ENCODE measurements around the gene TFAM. TPM values are rescaled to one million over a fixed set of nuclear protein-coding genes. Genes with fewer than 3 reads are reported as not detected.
"Not testable (repeated sequence)": the region's sequence is repeated elsewhere in the genome, so short reads cannot be mapped to it uniquely, and the experiment has no call there.

TFAM gene
- total RNA-seq, 4 donors from 2014 or later = 13.5 to 25.3 (median 14.7) TPM

DNA sequence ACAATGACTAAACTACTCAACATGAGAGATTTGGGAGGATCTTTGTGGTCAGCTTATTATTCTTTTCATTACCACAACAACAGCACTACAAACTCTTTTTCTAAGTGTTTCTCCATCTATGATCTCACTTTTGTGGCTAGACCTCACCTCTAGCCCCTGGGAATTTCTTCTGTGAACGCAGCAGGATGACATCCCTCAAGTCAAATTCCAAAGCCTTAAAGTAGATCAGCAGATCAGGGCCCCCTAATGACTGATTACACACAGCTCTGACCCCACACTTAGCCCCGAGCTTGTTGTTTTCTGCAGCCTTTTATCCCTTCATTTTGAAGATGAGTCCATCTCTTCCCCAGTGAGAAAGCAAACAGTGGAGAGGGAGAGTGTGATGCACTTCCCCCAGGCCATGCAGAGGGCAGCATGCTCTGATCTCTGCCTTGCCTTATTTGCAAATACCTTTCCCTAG lies 27.3 kb downstream of the TFAM start:
- WGBS, 2 donors = 44 to 52% methylated on average over 2 of the region's 2 CpGs
- intact Hi-C loops (cut with DNase I; ENCODE audit: low total_unique reads) = no loop called here

DNA sequence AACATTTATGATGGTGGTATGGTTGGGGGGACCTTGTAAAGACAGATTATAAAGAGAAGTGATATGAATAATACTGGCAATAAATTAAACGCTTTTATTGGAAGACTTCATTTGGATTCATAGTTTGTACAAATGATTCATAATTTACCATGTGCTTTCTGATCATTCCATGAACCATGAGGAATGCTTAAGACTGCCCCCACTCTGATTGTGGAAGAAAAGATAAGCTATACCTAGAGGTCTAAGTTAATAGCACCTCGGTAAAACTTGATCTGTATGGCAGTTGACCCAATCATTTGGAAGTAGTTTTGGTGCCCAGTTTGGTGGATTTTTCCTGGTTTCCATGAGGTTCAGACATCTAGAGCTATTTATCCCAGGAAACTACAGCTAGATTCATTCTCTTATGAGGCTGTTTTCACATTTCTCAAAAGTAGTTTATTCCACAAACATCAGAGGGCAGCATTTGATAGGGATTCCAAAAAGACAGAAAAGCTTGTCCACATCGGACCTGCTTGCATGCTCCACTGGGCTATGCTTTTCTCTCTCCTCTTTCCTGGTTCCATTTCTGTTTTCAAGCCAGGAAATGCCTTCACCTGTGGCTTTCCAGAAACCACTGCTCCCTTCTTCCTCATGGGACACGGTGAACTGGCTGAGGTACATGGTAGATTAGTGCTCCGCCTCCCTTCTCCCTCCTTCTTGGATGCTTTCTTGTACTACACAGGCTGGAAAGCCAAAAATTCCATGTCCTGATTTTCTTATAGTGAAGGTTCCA lies 29.2 kb downstream of the TFAM start:
- DNase-seq (ENCODE audit: low spot score in 2 of 2) = no peak

More for the DNA sequence above, 27.3 kb downstream of the TFAM start:
- no peak for DNase-seq (ENCODE audit: low spot score in 2 of 2)
- no peak overlapping the region for H3K4me3 ChIP-seq (ENCODE audit: low read depth, poor library complexity, severe bottlenecking)
- no peak for TF ChIP-seq POLR2A (IDR thresholded peaks at IDR 0.05)
- TF ChIP-seq, protein P1, sequence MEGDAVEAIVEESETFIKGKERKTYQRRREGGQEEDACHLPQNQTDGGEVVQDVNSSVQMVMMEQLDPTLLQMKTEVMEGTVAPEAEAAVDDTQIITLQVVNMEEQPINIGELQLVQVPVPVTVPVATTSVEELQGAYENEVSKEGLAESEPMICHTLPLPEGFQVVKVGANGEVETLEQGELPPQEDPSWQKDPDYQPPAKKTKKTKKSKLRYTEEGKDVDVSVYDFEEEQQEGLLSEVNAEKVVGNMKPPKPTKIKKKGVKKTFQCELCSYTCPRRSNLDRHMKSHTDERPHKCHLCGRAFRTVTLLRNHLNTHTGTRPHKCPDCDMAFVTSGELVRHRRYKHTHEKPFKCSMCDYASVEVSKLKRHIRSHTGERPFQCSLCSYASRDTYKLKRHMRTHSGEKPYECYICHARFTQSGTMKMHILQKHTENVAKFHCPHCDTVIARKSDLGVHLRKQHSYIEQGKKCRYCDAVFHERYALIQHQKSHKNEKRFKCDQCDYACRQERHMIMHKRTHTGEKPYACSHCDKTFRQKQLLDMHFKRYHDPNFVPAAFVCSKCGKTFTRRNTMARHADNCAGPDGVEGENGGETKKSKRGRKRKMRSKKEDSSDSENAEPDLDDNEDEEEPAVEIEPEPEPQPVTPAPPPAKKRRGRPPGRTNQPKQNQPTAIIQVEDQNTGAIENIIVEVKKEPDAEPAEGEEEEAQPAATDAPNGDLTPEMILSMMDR (IDR thresholded peaks at IDR 0.05) = no peak

DNA sequence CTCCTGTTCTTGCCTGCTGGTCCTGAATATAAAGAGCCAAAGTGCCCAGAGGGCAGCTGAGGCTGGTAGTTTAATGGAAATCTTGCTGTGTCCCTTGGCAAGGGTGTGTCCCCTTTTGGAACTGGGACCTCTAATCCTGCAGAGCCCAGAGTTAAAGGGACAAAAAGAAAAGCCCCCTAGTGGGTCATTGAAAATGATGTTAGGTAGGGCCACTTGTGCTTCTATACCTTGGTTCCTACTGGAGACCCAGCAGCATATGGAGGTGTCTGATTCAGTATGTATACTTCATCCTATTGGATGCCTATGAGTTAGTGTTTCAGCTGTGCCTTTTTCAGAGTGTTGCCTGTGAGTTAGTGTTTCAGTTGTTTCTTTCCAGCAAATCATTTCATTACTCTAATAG lies 30.5 kb downstream of the TFAM start:
- no peak for DNase-seq (ENCODE audit: low spot score in 2 of 2)
- no peak overlapping the region for H3K4me3 ChIP-seq (ENCODE audit: low read depth, poor library complexity, severe bottlenecking)
- intact Hi-C loops (cut with DNase I; ENCODE audit: low total_unique reads) = no loop called here
- TF ChIP-seq, protein P1 (IDR thresholded peaks at IDR 0.05) = no peak
- TF ChIP-seq POLR2A (IDR thresholded peaks at IDR 0.05) = no peak

More for the DNA sequence above, 29.2 kb downstream of the TFAM start:
- intact Hi-C loops (cut with DNase I; ENCODE audit: low total_unique reads) = no loop called here
- H3K4me3 ChIP-seq (ENCODE audit: low read depth, poor library complexity, severe bottlenecking) = no peak overlapping the region
- 44 to 50% methylated on average over 5 of the region's 5 CpGs for WGBS, 2 donors
- TF ChIP-seq, protein P1 (IDR thresholded peaks at IDR 0.05) = no peak
- no peak for TF ChIP-seq POLR2A (IDR thresholded peaks at IDR 0.05)

DNA sequence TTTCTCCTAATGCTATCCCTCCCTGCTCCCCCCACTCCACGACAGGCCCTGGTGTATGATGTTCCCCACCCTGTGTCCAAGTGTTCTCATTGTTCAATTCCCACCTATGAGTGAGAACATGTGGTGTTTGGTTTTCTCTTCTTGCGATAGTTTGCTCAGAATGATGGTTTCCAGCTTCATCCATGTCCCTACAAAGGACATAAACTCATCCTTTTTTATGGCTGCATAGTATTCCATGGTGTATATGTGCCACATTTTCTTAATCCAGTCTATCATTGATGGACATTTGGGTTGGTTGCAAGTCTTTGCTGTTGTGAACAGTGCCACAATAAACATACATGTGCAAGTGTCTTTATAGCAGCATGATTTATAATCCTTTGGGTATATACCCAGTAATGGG lies 32.7 kb downstream of the TFAM start:
- WGBS, 2 donors = 92 to 94% methylated on average over 2 of the region's 2 CpGs
- DNase-seq (ENCODE audit: low spot score in 2 of 2); H3K4me3 ChIP-seq (ENCODE audit: low read depth, poor library complexity, severe bottlenecking); intact Hi-C loops (cut with DNase I; ENCODE audit: low total_unique reads): not testable (repeated sequence)

DNA sequence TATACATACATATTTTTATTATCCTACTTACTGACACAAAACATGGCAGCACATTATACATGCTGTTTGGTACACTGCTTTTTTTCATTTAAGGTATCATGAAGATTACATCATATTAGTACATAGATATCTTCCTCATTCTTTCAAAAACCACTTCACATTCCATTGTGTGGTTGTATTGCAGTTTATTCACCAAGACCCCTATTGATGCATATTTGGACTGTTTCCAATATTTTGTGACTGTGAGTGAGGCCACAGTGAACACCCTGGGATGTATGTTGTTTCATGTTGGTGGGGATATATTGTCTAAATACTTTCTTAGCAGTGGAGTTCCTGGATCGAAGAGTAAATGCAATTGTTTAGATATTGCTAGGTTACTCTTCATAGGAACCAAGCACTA lies 39.0 kb downstream of the TFAM start:
- intact Hi-C loops (cut with DNase I; ENCODE audit: low total_unique reads) = no loop called here
- WGBS, 2 donors = 93 to 96% methylated on average over 1 of the region's 1 CpG
- TF ChIP-seq, protein P1 (IDR thresholded peaks at IDR 0.05) = no peak
- TF ChIP-seq POLR2A (IDR thresholded peaks at IDR 0.05) = no peak

DNA sequence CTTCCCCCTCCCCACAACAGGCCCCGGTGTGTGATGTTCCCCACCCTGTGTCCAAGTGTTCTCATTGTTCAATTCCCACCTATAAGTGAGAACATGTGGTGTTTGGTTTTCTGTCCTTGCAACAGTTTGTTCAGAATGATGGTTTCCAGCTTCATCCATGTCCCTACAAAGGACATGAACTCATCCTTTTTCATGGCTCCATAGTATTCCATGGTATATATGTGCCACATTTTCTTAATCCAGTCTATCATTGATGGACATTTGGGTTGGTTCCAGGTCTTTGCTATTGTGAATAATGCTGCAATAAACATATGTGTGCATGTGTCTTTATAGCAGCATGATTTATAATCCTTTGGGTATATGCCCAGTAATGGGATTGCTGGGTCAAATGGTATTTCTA lies 43.2 kb downstream of the TFAM start:
- intact Hi-C loops (cut with DNase I; ENCODE audit: low total_unique reads) = loop anchor here (5.0 kb wide), 1 partner anchor 1311 kb away; no protein-coding TSS in a partner anchor
- DNase-seq (ENCODE audit: low spot score in 2 of 2); H3K4me3 ChIP-seq (ENCODE audit: low read depth, poor library complexity, severe bottlenecking): not testable (repeated sequence)
- WGBS, 2 donors = 90 to 100% methylated on average over 1 of the region's 1 CpG

More for the DNA sequence above, 39.0 kb downstream of the TFAM start:
- no peak for DNase-seq (ENCODE audit: low spot score in 2 of 2)
- H3K4me3 ChIP-seq (ENCODE audit: low read depth, poor library complexity, severe bottlenecking) = no peak overlapping the region

DNA sequence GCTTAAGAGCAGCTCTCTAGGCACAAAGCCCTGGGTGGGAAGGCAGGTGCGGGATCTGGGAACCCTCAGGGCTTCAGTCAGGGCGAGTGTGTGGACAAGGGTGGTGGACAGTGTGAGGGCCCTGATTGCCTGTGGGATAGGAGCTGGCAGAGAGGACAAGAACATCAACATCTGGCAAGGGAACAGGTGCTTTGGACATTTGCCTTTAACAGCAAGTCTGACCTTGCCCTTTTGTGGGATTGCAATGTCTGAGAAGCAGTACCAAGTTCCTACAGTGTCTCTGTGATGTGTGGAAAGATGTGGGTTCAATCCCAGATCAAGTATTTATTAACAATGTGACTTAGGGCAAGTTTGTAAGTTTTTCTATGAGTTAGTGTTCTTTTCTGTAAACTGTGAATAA lies 46.7 kb downstream of the TFAM start:
- 77 to 81% methylated on average over 2 of the region's 2 CpGs for WGBS, 2 donors
- DNase-seq (ENCODE audit: low spot score in 2 of 2) = no peak
- no peak for TF ChIP-seq POLR2A (IDR thresholded peaks at IDR 0.05)
- TF ChIP-seq, protein P1 (IDR thresholded peaks at IDR 0.05) = no peak
- H3K4me3 ChIP-seq (ENCODE audit: low read depth, poor library complexity, severe bottlenecking) = no peak overlapping the region
- intact Hi-C loops (cut with DNase I; ENCODE audit: low total_unique reads) = no loop called here
